ENCODE results near the gene GJD3.

The GJD3 gene

DNA sequence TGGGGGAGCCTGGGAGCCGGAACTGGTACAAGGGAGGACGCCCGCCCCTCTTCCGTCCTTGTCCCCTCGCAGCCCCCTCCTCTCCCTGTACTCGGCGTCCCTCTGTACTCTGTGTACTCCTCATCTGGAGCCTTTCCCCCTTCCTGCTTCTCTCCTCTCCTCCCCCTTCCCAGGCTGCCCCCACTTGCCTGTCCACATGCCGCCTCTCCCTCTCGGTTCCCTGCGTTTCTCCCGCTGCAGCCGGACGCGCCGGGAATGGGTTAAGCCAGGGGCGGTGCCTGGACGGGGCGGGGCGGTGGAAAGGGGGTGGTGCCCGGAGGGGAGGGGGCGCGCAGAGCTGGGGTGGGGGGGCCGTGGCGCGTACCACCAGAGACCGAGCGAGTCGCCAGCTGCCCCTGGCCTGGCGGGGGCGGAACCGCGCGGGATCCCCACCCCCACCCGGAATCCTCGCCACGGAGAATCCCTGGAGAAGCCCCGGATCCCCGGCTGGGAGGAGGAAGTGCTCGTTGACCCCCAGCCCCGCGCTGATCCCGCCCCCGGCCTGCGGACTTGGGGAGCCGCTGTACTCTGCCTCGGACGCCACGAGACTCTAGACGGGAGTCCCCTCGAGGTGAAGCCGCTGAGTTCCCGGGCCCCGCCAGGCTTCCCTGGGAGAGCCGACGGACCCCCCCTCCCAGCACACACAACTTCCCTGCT lies 22.6 kb downstream of the GJD3 start:
- Mint-ChIP-seq H3K4me1 (ENCODE audit: low read depth) (peaks cover 89% of the 10 kb centered on the region), H3K4me3 (peak overlapping the region; percentile 75), H3K36me3 (ENCODE audit: low read depth) (peaks cover 21% of the 10 kb centered on the region), H3K9me3 (no peaks in the 10 kb centered on the region), H3K27ac (peak overlapping the region; percentile 26), H3K27me3 (no peaks in the 10 kb centered on the region)

- Mint-ChIP-seq H3K27me3 (no peaks in the 10 kb centered on the region), H3K4me1 (ENCODE audit: low read depth) (peaks cover 88% of the 10 kb centered on the region), H3K27ac (peak overlapping the region; percentile 79), H3K4me3 (peak overlapping the region; percentile 75), H3K9me3 (no peaks in the 10 kb centered on the region), H3K36me3 (ENCODE audit: low read depth) (peaks cover 21% of the 10 kb centered on the region)
These were observed 23.4 kb downstream of the GJD3 start for GRCh38 chr17:40340880-40341807.

- Mint-ChIP-seq H3K4me1 (ENCODE audit: low read depth) (peaks cover 80% of the 10 kb centered on the region), H3K27ac (no peak overlapping the region), H3K27me3 (no peaks in the 10 kb centered on the region), H3K4me3 (no peak overlapping the region), H3K9me3 (no peaks in the 10 kb centered on the region), H3K36me3 (ENCODE audit: low read depth) (peaks cover 21% of the 10 kb centered on the region)
These were observed 24.2 kb downstream of the GJD3 start for GRCh38 chr17:40340327-40340726.

DNA sequence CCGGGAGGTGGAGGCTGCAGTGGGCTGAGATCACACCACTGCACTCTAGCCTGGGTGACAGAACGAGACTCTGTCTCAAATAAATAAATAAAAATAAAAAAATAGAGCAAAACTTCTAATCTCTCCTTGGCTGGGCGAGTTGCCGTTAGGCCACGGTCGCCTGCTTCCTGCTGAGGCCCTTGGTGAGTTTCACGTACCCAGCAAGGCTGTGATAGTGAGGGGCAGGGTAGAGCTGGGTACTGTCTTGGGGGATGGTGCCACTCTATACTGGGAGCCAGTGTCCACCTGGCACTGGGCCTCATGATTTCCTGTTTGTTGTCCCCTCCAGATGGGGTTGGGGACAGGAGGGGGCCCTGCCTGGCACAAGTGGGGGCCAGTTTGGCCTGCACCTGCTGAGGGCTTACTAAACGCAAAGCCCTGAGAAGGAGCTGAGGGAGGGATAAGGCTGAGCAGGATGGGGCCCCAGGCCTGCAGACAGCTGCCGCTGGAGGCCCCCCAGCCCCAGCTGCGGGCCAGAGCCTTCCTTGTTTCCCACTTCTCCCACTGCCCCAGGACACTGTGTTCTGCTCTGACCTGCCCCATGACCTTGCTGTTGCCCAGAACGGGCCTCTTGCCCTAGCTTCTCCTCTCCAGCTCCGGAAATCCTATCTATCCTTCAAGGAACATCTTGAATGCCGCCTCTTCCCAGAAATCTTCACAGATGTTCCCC lies 25.4 kb downstream of the GJD3 start:
- peaks cover 78% of the 10 kb centered on the region for H3K4me1 Mint-ChIP-seq (ENCODE audit: low read depth)
- peaks cover 21% of the 10 kb centered on the region for H3K36me3 Mint-ChIP-seq (ENCODE audit: low read depth)
- no peaks in the 10 kb centered on the region for H3K9me3 Mint-ChIP-seq
- no peaks in the 10 kb centered on the region for H3K27me3 Mint-ChIP-seq
- H3K27ac Mint-ChIP-seq = peak overlapping the region; percentile 42
- H3K4me3 Mint-ChIP-seq = no peak overlapping the region

GRCh38 chr17:40338058-40338457 lies 26.5 kb downstream of the GJD3 start:
- Mint-ChIP-seq H3K36me3 (ENCODE audit: low read depth) (peaks cover 28% of the 10 kb centered on the region), H3K27ac (peak overlapping the region; percentile 77), H3K4me1 (ENCODE audit: low read depth) (peaks cover 78% of the 10 kb centered on the region), H3K4me3 (no peak overlapping the region), H3K27me3 (no peaks in the 10 kb centered on the region), H3K9me3 (no peaks in the 10 kb centered on the region)

DNA sequence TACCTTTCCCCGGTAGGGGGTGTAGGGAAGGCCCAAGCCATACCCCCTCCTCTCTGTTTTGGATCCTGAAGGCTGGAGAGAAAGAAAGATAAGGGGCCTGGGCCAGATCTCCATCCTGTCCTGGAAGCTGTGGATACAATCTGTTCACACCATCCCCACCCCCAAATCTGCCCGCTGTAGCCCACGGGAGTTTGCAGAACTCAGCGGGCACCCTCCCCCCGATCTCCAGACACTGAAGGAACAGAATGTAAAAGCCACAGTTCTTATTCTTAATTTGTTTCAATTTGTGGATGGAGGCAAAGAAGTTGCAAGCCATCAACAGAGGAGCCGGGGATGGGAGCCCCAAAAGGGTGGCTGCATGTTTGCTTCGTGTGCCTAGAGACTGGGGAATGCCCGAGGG lies 27.2 kb downstream of the GJD3 start:
- no peaks in the 10 kb centered on the region for H3K9me3 Mint-ChIP-seq
- no peak overlapping the region for H3K27ac Mint-ChIP-seq
- H3K36me3 Mint-ChIP-seq (ENCODE audit: low read depth) = peaks cover 34% of the 10 kb centered on the region
- H3K4me3 Mint-ChIP-seq = no peak overlapping the region
- peaks cover 78% of the 10 kb centered on the region for H3K4me1 Mint-ChIP-seq (ENCODE audit: low read depth)
- no peaks in the 10 kb centered on the region for H3K27me3 Mint-ChIP-seq

DNA sequence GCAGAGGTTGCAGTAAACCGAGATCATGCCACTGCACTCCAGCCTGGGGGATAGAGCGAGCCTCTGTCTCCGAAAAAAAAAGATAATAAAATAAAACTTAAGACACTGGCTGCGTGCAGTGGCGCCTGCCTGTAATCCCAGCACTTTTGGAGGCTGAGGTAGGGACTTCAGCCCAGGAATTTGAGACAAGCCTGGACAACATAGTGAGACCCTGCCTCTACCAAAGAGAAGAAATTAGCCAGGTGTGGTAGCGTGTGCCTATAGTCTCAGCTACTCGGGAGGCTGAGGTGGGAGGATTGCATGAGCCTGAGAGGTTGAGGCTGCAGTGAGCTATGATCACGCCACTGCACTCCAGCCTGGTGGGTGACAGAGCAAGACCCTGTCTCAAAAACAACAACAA lies 28.9 kb downstream of the GJD3 start:
- peaks cover 40% of the 10 kb centered on the region for H3K36me3 Mint-ChIP-seq (ENCODE audit: low read depth)
- no peaks in the 10 kb centered on the region for H3K9me3 Mint-ChIP-seq
- H3K4me3 Mint-ChIP-seq = no peak overlapping the region
- H3K27ac Mint-ChIP-seq = no peak overlapping the region
- H3K4me1 Mint-ChIP-seq (ENCODE audit: low read depth) = peaks cover 87% of the 10 kb centered on the region
- H3K27me3 Mint-ChIP-seq = no peaks in the 10 kb centered on the region

DNA sequence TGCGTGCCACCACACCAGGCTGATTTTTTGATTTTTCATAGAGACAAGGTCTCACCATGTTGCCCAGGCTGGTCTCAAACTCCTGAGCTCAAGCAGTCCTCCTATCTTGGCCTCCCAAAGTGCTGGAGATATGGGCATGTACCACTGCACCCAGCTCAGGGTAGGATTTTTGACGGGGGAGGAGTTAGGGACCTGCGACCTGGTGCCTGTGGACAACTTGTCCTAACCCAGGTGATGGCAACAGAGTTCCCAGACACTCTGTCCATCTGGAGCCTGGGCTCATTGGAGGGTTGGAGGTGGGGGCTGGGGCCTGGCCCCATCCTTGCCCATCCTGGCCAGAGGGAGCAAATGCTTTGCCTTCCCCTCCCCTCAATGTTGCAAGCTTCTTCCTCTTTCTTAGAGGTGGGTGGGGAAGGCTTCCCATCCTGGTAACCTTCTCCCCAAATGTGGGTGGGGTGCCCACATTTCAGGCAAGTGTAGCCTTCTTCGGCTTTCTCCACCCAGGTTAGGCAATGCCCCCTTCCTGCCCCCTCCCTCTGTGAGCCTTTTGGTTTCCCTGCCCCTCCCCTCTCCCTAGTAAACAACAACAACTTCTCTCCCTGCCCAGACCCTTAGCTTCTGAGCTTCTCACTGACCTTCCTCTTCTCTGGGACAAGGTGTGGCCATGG lies 30.6 kb downstream of the GJD3 start:
- H3K4me3 Mint-ChIP-seq = no peak overlapping the region

DNA sequence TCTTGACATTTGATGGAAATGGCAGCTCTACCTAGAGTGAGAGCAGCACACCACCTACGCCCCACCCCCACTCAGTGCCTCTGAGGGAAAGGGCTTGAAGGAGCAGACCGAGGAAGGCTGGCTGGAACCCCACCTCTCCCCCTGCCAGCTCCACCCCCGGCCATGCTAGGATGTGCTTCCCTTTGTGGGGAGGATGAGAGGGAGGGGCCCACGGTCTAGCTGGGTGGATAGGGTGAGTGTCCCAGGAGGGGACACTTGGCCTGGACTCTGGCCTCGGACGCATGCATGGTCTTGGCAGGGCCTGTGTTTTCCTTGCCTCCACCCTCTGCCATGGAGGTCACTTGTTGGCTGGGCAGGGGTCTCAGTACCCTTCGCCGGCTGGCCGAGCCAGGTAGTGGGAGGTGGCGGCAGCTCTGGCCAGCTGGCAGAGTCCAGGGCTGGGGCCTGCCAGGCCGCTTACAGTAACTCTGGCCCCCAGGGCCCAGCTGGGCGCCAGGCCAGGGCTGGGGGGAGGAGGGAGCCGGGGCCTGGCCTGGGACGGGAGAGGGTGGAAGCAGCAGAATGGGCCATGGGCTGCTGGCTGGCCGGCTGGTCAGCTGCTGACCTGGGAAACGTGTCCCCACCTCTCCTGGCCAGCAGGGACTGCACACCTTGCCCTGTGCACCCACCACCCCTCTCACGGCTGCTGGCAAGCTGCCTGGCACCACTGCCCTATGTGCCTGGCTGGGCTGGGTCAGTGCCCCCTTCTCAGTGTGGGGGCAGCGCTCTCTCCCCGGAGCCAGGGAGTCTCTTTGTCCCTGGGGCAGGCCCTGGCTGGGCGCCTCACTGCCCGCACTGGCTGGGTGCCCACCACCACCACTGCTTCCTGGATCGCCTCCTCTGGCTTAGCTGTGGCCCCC lies 32.5 kb downstream of the GJD3 start:
- Mint-ChIP-seq H3K36me3 (ENCODE audit: low read depth) (peaks cover 27% of the 10 kb centered on the region), H3K27me3 (no peaks in the 10 kb centered on the region), H3K4me1 (ENCODE audit: low read depth) (peaks cover 87% of the 10 kb centered on the region), H3K4me3 (no peak overlapping the region), H3K27ac (peak overlapping the region; percentile 17), H3K9me3 (no peaks in the 10 kb centered on the region)

More for the DNA sequence above, 30.6 kb downstream of the GJD3 start:
- H3K27ac Mint-ChIP-seq = no peak overlapping the region
- no peaks in the 10 kb centered on the region for H3K27me3 Mint-ChIP-seq
- peaks cover 33% of the 10 kb centered on the region for H3K36me3 Mint-ChIP-seq (ENCODE audit: low read depth)
- peaks cover 87% of the 10 kb centered on the region for H3K4me1 Mint-ChIP-seq (ENCODE audit: low read depth)
- H3K9me3 Mint-ChIP-seq = no peaks in the 10 kb centered on the region

- no peaks in the 10 kb centered on the region for H3K27me3 Mint-ChIP-seq
- peaks cover 27% of the 10 kb centered on the region for H3K36me3 Mint-ChIP-seq (ENCODE audit: low read depth)
These were observed 33.6 kb downstream of the GJD3 start for GRCh38 chr17:40330850-40331470.

GRCh38 chr17:40329839-40330794 lies 34.4 kb downstream of the GJD3 start:
- peak overlapping the region; percentile 52 for H3K4me3 Mint-ChIP-seq
- H3K9me3 Mint-ChIP-seq = no peaks in the 10 kb centered on the region
- peaks cover 27% of the 10 kb centered on the region for H3K36me3 Mint-ChIP-seq (ENCODE audit: low read depth)

More at GRCh38 chr17:40330850-40331470, 33.6 kb downstream of the GJD3 start:
- Mint-ChIP-seq H3K4me1 (ENCODE audit: low read depth) (peaks cover 90% of the 10 kb centered on the region), H3K27ac (peak overlapping the region; percentile 67), H3K4me3 (no peak overlapping the region), H3K9me3 (no peaks in the 10 kb centered on the region)

GRCh38 chr17:40328386-40328766 lies 36.2 kb downstream of the GJD3 start:
- H3K9me3 Mint-ChIP-seq = no peaks in the 10 kb centered on the region
- H3K27me3 Mint-ChIP-seq = no peaks in the 10 kb centered on the region
- no peak overlapping the region for H3K4me3 Mint-ChIP-seq
- peaks cover 24% of the 10 kb centered on the region for H3K36me3 Mint-ChIP-seq (ENCODE audit: low read depth)
- no peak overlapping the region for H3K27ac Mint-ChIP-seq
- peaks cover 97% of the 10 kb centered on the region for H3K4me1 Mint-ChIP-seq (ENCODE audit: low read depth)

More at GRCh38 chr17:40329839-40330794, 34.4 kb downstream of the GJD3 start:
- H3K27ac Mint-ChIP-seq = peak overlapping the region; percentile 67
- no peaks in the 10 kb centered on the region for H3K27me3 Mint-ChIP-seq
- H3K4me1 Mint-ChIP-seq (ENCODE audit: low read depth) = peaks cover 96% of the 10 kb centered on the region
